Esophagus squamous epithelium (tissue), 5 donors: ENCODE results near the gene SYS1. TPM values are rescaled to one million over a fixed set of nuclear protein-coding genes. Genes with fewer than 3 reads are reported as not detected.
A peak's percentile ranks its signal among the peaks of the same experiment; 100 is the strongest.

Source experiments
- DNase-seq: peaks from one replicate; lab custom pipeline; 2025; lab: John Stamatoyannopoulos, UW
- H3K27ac ChIP-seq, 4 donors: fragments of 200-600 bp; sonication (generic); one replicate each; pipeline ENCODE4 v1.5.1; 2016 to 2019; ENCODE audit warnings: mild to moderate bottlenecking in 1 of 4
- H3K27me3 ChIP-seq, 4 donors: fragments of 200-600 bp; sonication (generic); 1 replicate in 3 of 4; 2 replicates in 1 of 4; pipeline versions ENCODE4 v1.5.1 to v1.6.0; 2017 to 2021; ENCODE audit warnings: antibody characterized with exemption in 1 of 4
- H3K36me3 ChIP-seq, 3 donors: fragments of 200-600 bp; sonication (generic); one replicate each; pipeline ENCODE4 v1.5.1; 2016 to 2019
- H3K4me1 ChIP-seq, 3 donors: fragments of 200-600 bp; sonication (generic); one replicate each; pipeline ENCODE4 v1.5.1; 2017 to 2019
- H3K4me3 ChIP-seq, 4 donors: fragments of 200-600 bp; sonication (generic); 1 replicate in 3 of 4; 2 replicates in 1 of 4; pipeline ENCODE4 v1.5.1; 2016 to 2019; ENCODE audit warnings: mild to moderate bottlenecking in 2 of 4, moderate library complexity in 1 of 4
- H3K9me3 ChIP-seq, 3 donors: fragments of 200-600 bp; sonication (generic); one replicate each; pipeline ENCODE4 v1.5.1; 2016 to 2019
- POLR2A ChIP-seq, 4 donors: fragments of 450-650 bp; IDR thresholded peaks; one replicate each; pipeline ENCODE4 v1.6.1; 2017; ENCODE audit warnings: antibody characterized with exemption in 4 of 4, mild to moderate bottlenecking in 4 of 4, moderate library complexity in 3 of 4
- whole genome bisulfite sequencing, 2 donors: methylation state at CpG; one replicate each; pipeline ENCODE4 v1.1.5; 2018; 5-methylcytosine and 5-hydroxymethylcytosine counted together
- intact Hi-C: fragments of 100-400 bp; cut with DNase I; formaldehyde crosslinking; loops from one replicate; pipeline ENCODE4 v1.15.0; 2022
- total RNA-seq, 4 donors: library from RNA; depleted of rRNA; stranded (reverse); fragments of >200 nt; gene quantifications; one replicate each; pipeline ENCODE4 v1.1.0, GENCODE V29; 2016
- TF ChIP-seq, protein P1 (sequence below), 6 experiments: fragments of 450-650 bp in 4 of 6; fragments of 200-600 bp in 2 of 6; sonication (generic) in 2 of 6; IDR thresholded peaks; one replicate each; pipeline ENCODE4 v1.5.1; 2016 to 2019; ENCODE audit warnings: antibody characterized with exemption in 6 of 6, mild to moderate bottlenecking in 4 of 6, moderate library complexity in 4 of 6
- donor health status: DM: yes; HTN: yes; CAD: no.

The SYS1 gene
- total RNA-seq, 4 donors from 2014 or later: 22.3 to 32.4 (median 27.0) TPM

DNA sequence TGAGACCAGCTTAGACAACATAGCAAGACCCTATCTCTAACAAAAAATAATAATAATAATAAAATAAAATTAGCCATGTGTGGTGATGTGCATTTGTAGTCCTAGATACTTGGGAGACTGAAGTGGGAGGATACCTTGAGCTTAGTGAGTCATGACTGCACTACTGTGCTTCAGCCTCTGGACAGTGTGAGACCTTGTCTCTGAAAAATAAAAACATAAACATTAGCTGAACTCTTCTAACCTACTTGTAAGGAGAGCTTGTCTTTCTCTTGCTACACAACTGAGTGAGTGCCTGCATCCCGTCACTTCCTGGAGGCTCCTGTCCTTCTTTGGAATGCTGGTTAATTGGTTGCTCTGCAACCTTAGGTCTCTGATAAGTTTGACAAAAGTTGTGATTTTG is 40.0 kb downstream of the SYS1 start:
- no peak overlapping the region for H3K4me3 ChIP-seq
- no peak for DNase-seq
- no peaks in the 10 kb centered on the region for H3K27me3 ChIP-seq
- intact Hi-C loops: no loop called here
- no peak for TF ChIP-seq POLR2A (IDR thresholded peaks at IDR 0.05)
- TF ChIP-seq, protein P1, sequence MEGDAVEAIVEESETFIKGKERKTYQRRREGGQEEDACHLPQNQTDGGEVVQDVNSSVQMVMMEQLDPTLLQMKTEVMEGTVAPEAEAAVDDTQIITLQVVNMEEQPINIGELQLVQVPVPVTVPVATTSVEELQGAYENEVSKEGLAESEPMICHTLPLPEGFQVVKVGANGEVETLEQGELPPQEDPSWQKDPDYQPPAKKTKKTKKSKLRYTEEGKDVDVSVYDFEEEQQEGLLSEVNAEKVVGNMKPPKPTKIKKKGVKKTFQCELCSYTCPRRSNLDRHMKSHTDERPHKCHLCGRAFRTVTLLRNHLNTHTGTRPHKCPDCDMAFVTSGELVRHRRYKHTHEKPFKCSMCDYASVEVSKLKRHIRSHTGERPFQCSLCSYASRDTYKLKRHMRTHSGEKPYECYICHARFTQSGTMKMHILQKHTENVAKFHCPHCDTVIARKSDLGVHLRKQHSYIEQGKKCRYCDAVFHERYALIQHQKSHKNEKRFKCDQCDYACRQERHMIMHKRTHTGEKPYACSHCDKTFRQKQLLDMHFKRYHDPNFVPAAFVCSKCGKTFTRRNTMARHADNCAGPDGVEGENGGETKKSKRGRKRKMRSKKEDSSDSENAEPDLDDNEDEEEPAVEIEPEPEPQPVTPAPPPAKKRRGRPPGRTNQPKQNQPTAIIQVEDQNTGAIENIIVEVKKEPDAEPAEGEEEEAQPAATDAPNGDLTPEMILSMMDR (IDR thresholded peaks at IDR 0.05): no peak
- H3K36me3 ChIP-seq: peaks cover 0 to 5% (median 0%) of the 10 kb centered on the region in 3 donors
- WGBS, 2 donors: 100% methylated on average over 1 of the region's 1 CpG
- H3K4me1 ChIP-seq: peaks cover 2 to 23% (median 7%) of the 10 kb centered on the region in 3 donors
- H3K9me3 ChIP-seq: peaks cover 0 to 11% (median 7%) of the 10 kb centered on the region in 3 donors
- no peak overlapping the region for H3K27ac ChIP-seq

DNA sequence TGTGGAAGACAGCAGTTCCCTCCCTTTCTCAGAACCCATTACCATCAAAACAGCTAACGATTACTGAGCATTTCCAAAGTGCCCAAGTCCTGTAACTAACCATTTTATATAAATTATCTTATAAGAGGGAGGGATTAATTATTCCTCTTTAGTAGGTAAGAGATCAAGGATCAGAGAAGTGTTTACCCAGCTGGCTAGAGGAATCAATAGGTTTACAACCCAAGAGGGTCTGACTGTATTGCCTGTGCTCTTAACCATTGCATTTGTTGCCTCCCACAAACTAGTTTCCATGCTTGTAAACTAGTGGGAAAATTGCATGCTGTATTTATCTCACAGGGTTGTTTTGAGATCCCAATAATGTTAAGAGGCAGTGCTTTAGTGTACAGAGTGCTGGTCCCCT is 41.5 kb downstream of the SYS1 start:
- H3K27ac ChIP-seq: no peak overlapping the region
- DNase-seq: no peak
- WGBS, 2 donors: 88% methylated on average over 1 of the region's 1 CpG

DNA sequence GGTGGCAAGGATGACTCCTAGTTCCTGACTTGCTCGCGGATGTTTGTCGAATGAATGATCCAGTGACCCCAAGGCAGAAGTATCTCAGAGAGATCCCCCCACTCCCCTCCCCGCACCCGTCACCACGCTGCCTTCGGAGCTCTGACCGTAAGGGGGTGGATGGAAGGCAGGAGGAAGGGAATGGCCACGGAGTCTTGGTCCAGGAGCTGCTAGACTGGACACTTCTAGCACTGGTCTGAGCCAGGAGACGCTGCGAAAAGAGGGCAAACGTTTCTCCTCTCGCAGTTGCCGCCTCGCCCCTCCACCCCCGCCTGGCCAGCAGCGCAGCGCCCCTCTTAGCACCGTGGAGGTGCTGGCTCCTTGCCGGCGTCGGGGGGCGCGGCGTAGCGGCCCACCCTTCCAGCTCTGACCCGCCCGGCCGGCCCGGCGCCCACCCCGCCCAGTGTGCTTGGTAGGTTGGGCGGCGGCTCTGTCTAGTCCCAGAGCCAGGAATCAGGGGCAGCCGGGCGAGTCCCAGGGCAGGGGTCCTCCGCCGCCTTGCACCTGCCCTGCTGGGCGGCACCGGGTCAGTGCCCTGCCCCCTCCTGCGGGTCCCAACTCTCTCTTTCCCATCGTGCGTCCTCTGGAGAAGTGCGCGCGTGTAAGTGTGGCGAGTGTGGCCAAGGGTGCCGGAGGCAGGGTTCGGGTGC is 42.8 kb downstream of the SYS1 start:
- no peak for DNase-seq
- WGBS, 2 donors: 6% methylated on average over 8 to 12 of the region's 49 CpGs
- peaks cover 0 to 3% (median 2%) of the 10 kb centered on the region in 3 donors for H3K9me3 ChIP-seq
- intact Hi-C loops: no loop called here
- no peak for TF ChIP-seq POLR2A (IDR thresholded peaks at IDR 0.05)
- TF ChIP-seq, protein P1 (IDR thresholded peaks at IDR 0.05): no peak
- H3K4me3 ChIP-seq: peak overlapping the region; percentile 78 to 88 (median 84)
- H3K4me1 ChIP-seq: peaks cover 7 to 33% (median 11%) of the 10 kb centered on the region in 3 donors
- H3K27me3 ChIP-seq: no peaks in the 10 kb centered on the region
- H3K27ac ChIP-seq: peak overlapping the region; percentile 86 to 95 (median 93)
- peaks cover 0 to 27% (median 5%) of the 10 kb centered on the region in 3 donors for H3K36me3 ChIP-seq

More for the DNA sequence above, 41.5 kb downstream of the SYS1 start:
- intact Hi-C loops: no loop called here
- peaks cover 0 to 18% (median 0%) of the 10 kb centered on the region in 3 donors for H3K36me3 ChIP-seq
- H3K9me3 ChIP-seq: peaks cover 0 to 11% (median 7%) of the 10 kb centered on the region in 3 donors
- no peak overlapping the region for H3K4me3 ChIP-seq
- TF ChIP-seq, protein P1 (IDR thresholded peaks at IDR 0.05): no peak
- no peak for TF ChIP-seq POLR2A (IDR thresholded peaks at IDR 0.05)
- no peaks in the 10 kb centered on the region for H3K27me3 ChIP-seq
- H3K4me1 ChIP-seq: peaks cover 7 to 33% (median 11%) of the 10 kb centered on the region in 3 donors

DNA sequence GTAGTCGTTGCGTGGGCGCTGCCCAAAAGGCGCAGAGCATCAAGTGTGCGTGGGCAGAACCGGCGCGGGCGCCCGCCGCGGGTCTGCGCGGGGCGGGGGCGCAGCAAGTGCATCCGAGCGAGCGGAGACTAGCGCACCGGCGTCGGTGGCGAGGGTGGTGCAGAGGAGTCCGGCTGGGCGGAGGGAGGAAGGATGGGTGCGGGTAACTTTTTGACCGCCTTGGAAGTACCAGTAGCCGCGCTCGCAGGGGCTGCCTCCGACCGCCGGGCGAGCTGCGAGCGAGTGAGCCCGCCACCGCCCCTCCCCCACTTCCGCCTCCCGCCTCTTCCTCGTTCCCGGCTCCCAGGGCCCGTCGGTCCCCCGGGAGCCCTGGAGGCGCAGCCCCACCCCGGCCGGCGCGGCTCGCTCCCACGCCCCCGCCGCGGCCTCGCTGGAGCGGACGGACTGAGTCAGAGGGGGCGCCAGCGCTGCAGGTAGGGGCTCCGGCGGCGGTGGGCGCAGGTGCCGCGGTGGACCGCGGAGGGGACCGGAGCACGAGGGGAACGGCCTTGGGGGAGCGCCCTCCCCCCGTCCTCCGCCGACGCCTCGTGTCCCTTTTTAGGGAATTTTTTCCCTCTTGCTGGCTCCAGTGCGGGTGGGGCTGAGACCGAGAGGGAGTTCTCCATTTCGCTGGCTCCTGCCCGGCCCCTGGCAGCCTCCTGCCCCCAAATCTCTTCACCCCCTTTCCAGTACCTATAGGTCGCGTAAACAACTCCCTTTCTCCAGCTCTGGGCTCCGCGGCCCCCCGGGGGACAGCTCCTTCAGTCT is 43.5 kb downstream of the SYS1 start:
- peak in 2 of 4 donors; percentile 30 to 49 for TF ChIP-seq POLR2A (IDR thresholded peaks at IDR 0.05)
- TF ChIP-seq, protein P1 (IDR thresholded peaks at IDR 0.05): no peak
- 1% methylated on average over 11 to 42 of the region's 87 CpGs for WGBS, 2 donors
- DNase-seq: no peak
- Histone ChIP-seq H3K9me3 (no peaks in the 10 kb centered on the region), H3K36me3 (peaks cover 0 to 33% (median 5%) of the 10 kb centered on the region in 3 donors), H3K4me3 (peak overlapping the region; percentile 78 to 88 (median 84)), H3K27me3 (no peaks in the 10 kb centered on the region), H3K27ac (peak overlapping the region; percentile 86 to 95 (median 93)), H3K4me1 (peaks cover 7 to 33% (median 11%) of the 10 kb centered on the region in 3 donors)
- intact Hi-C loops: no loop called here
